GM18858 (cell line): ENCODE results near the gene ABHD17A.

Experiments used
- ATAC-seq: cut with Tn5 transposase; IDR thresholded peaks from one replicate; pipeline ENCODE4 v1.9.1; 2021; ENCODE audit not compliant: unreplicated experiment

Gene ABHD17A

GRCh38 chr19:1841209-1841924 lies 43.9 kb downstream of the ABHD17A start:
- no peak for ATAC-seq

- no peak for ATAC-seq
These were observed 44.7 kb downstream of the ABHD17A start for GRCh38 chr19:1840541-1841115.

GRCh38 chr19:1839658-1840540 lies 45.4 kb downstream of the ABHD17A start:
- ATAC-seq: no peak

GRCh38 chr19:1837625-1838105 lies 47.6 kb downstream of the ABHD17A start:
- no peak for ATAC-seq

- ATAC-seq: no peak
These were observed 48.1 kb downstream of the ABHD17A start for GRCh38 chr19:1837222-1837565.

GRCh38 chr19:1836458-1837221 lies 48.7 kb downstream of the ABHD17A start:
- ATAC-seq: no peak

- no peak for ATAC-seq
These were observed 51.8 kb downstream of the ABHD17A start for GRCh38 chr19:1833540-1833939.

GRCh38 chr19:1832046-1832663 lies 53.1 kb downstream of the ABHD17A start:
- ATAC-seq: no peak

GRCh38 chr19:1830978-1831377 lies 54.3 kb downstream of the ABHD17A start:
- no peak for ATAC-seq

GRCh38 chr19:1830568-1830967 lies 54.7 kb downstream of the ABHD17A start:
- ATAC-seq: no peak

GRCh38 chr19:1829958-1830357 lies 55.3 kb downstream of the ABHD17A start:
- no peak for ATAC-seq

GRCh38 chr19:1828279-1829238 lies 56.7 kb downstream of the ABHD17A start:
- no peak for ATAC-seq

- ATAC-seq: no peak
These were observed 57.6 kb downstream of the ABHD17A start for GRCh38 chr19:1827566-1828278.
